NCI-H2029 treated with DMSO at 0.1 percent for 48 hours (cell line): ENCODE results near the gene ZNF106.
A peak's percentile ranks its signal among the peaks of the same experiment; 100 is the strongest.

Source experiments
- DNase-seq: peaks from one replicate; lab custom pipeline; 2025; lab: John Stamatoyannopoulos, UW

Gene ZNF106

GRCh38 chr15:42490671-42491538 lies at the start of gene ZNF106:
Gene ZNF106, minus strand, starts transcription at chr15:42491141. Its CDS starts 18,852 bp downstream, at chr15:42472289.
- peak; percentile 66 for DNase-seq

GRCh38 chr15:42533246-42533645 lies 42.3 kb upstream of the ZNF106 start:
- DNase-seq, result no peak

GRCh38 chr15:42528970-42529369 lies 38.0 kb upstream of the ZNF106 start:
- no peak for DNase-seq

- no peak for DNase-seq
Measured at GRCh38 chr15:42523331-42523730, 32.4 kb upstream of the ZNF106 start.

GRCh38 chr15:42511007-42511391 lies 20.1 kb upstream of the ZNF106 start:
- DNase-seq, result no peak

GRCh38 chr15:42510258-42511006 lies 19.5 kb upstream of the ZNF106 start:
- no peak for DNase-seq

- DNase-seq, result no peak
Measured at GRCh38 chr15:42508263-42508690, 17.3 kb upstream of the ZNF106 start.

- DNase-seq, result no peak
Measured at GRCh38 chr15:42507514-42507913, 16.6 kb upstream of the ZNF106 start.

GRCh38 chr15:42504631-42505030 lies 13.7 kb upstream of the ZNF106 start:
- DNase-seq, result no peak

GRCh38 chr15:42503825-42504224 lies 12.9 kb upstream of the ZNF106 start:
- no peak for DNase-seq

GRCh38 chr15:42502477-42502876 lies 11.5 kb upstream of the ZNF106 start:
- DNase-seq, result no peak

- DNase-seq, result no peak
Measured at GRCh38 chr15:42499858-42500609, 9.1 kb upstream of the ZNF106 start.

- DNase-seq, result no peak
Measured at GRCh38 chr15:42498212-42499068, 7.5 kb upstream of the ZNF106 start.

- DNase-seq, result peak; percentile 19
Measured at GRCh38 chr15:42495361-42496212, 4.6 kb upstream of the ZNF106 start, which contains the start of gene SNAP23. Gene SNAP23, plus strand, starts transcription at chr15:42495634. Its CDS starts 16,213 bp downstream, at chr15:42511847.

- DNase-seq, result no peak
Measured at GRCh38 chr15:42494998-42495360, 4.0 kb upstream of the ZNF106 start.

GRCh38 chr15:42493679-42494078 lies 2.7 kb upstream of the ZNF106 start:
- DNase-seq, result no peak

GRCh38 chr15:42491539-42492225 lies 741 bp upstream of the ZNF106 start:
- no peak for DNase-seq

- DNase-seq, result no peak
Measured at GRCh38 chr15:42490291-42490670, 660 bp downstream of the ZNF106 start.

- DNase-seq, result no peak
Measured at GRCh38 chr15:42483677-42484076, 7.3 kb downstream of the ZNF106 start.

GRCh38 chr15:42482701-42483100 lies 8.2 kb downstream of the ZNF106 start:
- no peak for DNase-seq
